Measurements from ENCODE around the gene ZNF594.
"Not testable (repeated sequence)": the region's sequence is repeated elsewhere in the genome, so short reads cannot be mapped to it uniquely, and the experiment has no call there.

ZNF594 gene

GRCh38 chr17:5200360-5200759 lies 8.7 kb upstream of the ZNF594 start:
- DNase-seq: no peak

GRCh38 chr17:5198472-5198871 lies 6.8 kb upstream of the ZNF594 start:
- no peak for DNase-seq

GRCh38 chr17:5194346-5194745 lies 2.7 kb upstream of the ZNF594 start:
- no peak for DNase-seq

- DNase-seq: no peak
Observed at GRCh38 chr17:5184288-5184687, 7.4 kb downstream of the ZNF594 start.

- no peak for DNase-seq
Observed at GRCh38 chr17:5183410-5183793, 8.3 kb downstream of the ZNF594 start.

GRCh38 chr17:5182597-5183409 lies 8.9 kb downstream of the ZNF594 start:
- no peak for DNase-seq

- DNase-seq: no peak
Observed at GRCh38 chr17:5181509-5182305, 10.0 kb downstream of the ZNF594 start.

- no peak for DNase-seq
Observed at GRCh38 chr17:5179003-5179402, 12.7 kb downstream of the ZNF594 start.

GRCh38 chr17:5175027-5175426 lies 16.6 kb downstream of the ZNF594 start:
- not testable (repeated sequence) for DNase-seq

GRCh38 chr17:5165791-5166564 lies 25.7 kb downstream of the ZNF594 start:
- DNase-seq: not testable (repeated sequence)

GRCh38 chr17:5164436-5164835 lies 27.2 kb downstream of the ZNF594 start:
- no peak for DNase-seq

- DNase-seq: not testable (repeated sequence)
Observed at GRCh38 chr17:5161793-5162192, 29.9 kb downstream of the ZNF594 start.

GRCh38 chr17:5160702-5161101 lies 31.0 kb downstream of the ZNF594 start:
- not testable (repeated sequence) for DNase-seq

- DNase-seq: not testable (repeated sequence)
Observed at GRCh38 chr17:5146122-5146521, 45.5 kb downstream of the ZNF594 start.

GRCh38 chr17:5142877-5143276 lies 48.8 kb downstream of the ZNF594 start:
- DNase-seq: not testable (repeated sequence)

- no peak for DNase-seq
Observed at GRCh38 chr17:5139458-5139732, 52.3 kb downstream of the ZNF594 start.

- DNase-seq: no peak
Observed at GRCh38 chr17:5138616-5139457, 52.8 kb downstream of the ZNF594 start.

- DNase-seq: not testable (repeated sequence)
Observed at GRCh38 chr17:5138198-5138544, 53.5 kb downstream of the ZNF594 start.

GRCh38 chr17:5137511-5138197 lies 54.0 kb downstream of the ZNF594 start:
- DNase-seq: not testable (repeated sequence)

- not testable (repeated sequence) for DNase-seq
Observed at GRCh38 chr17:5136580-5137412, 54.9 kb downstream of the ZNF594 start.
